ENCODE measurements around the gene CCDC70.

Gene CCDC70

GRCh38 chr13:51833980-51834379 is 27.8 kb upstream of the CCDC70 start (continued):
- TF ChIP-seq ZNF658 (tag by site-specific recombination; IDR thresholded peaks at IDR 0.05) (no peak), YY2 (tag by site-specific recombination; IDR thresholded peaks at IDR 0.05) (no peak), ZNF133 (tag by site-specific recombination; IDR thresholded peaks at IDR 0.05) (no peak), EGR2 (tag by site-specific recombination; IDR thresholded peaks at IDR 0.05; ENCODE audit: low read depth) (no peak), ZNF221 (tag by site-specific recombination; IDR thresholded peaks at IDR 0.05; ENCODE audit: borderline replicate concordance) (no peak), ZBTB7A (tag by site-specific recombination; IDR thresholded peaks at IDR 0.05; ENCODE audit: low read depth) (no peak), ZNF16 (tag by site-specific recombination; IDR thresholded peaks at IDR 0.05; ENCODE audit: low read depth) (no peak)

- POLR2A ChIA-PET = no interaction called here
- Histone ChIP-seq H3K9me3 (ENCODE audit: control insufficient read depth, insufficient read depth, low read depth, low read length) (no peaks in the 10 kb centered on the region), H3K4me1 (ENCODE audit: control insufficient read depth, insufficient read depth, low read length) (no peaks in the 10 kb centered on the region), H3K36me3 (ENCODE audit: control insufficient read depth in 2 of 2, insufficient read depth in 1 of 2, low read length in 2 of 2) (no peaks in the 10 kb centered on the region), H3K4me3 (ENCODE audit: low read depth, low read length) (no peak overlapping the region), H3K27ac (ENCODE audit: extremely low read depth, low read depth, low read length) (no peak overlapping the region)
- CTCF ChIA-PET = interaction anchor here (0.8 to 1.8 kb wide), 5 partner anchors 10 to 616 kb away, joined by 3 to 5 read pairs (median 3); partner anchors contain the start of gene VPS36
- TF ChIP-seq GFI1B (tag by site-specific recombination; IDR thresholded peaks at IDR 0.05) = no peak
- TF ChIP-seq ZIC2 (tag by site-specific recombination; IDR thresholded peaks at IDR 0.05) = peak; percentile 23; the same call in 1 of the 2 replicates
- peak; percentile 72 for TF ChIP-seq GLIS1 (tag by site-specific recombination; IDR thresholded peaks at IDR 0.05)
Measured at GRCh38 chr13:51834581-51835171, 27.1 kb upstream of the CCDC70 start.

GRCh38 chr13:51837016-51837415 is 24.8 kb upstream of the CCDC70 start:
- H3K4me1 ChIP-seq (ENCODE audit: control insufficient read depth, insufficient read depth, low read length) = no peaks in the 10 kb centered on the region
- H3K36me3 ChIP-seq (ENCODE audit: control insufficient read depth in 2 of 2, insufficient read depth in 1 of 2, low read length in 2 of 2) = no peaks in the 10 kb centered on the region
- no peak overlapping the region for H3K27ac ChIP-seq (ENCODE audit: extremely low read depth, low read depth, low read length)
- no peaks in the 10 kb centered on the region for H3K9me3 ChIP-seq (ENCODE audit: control insufficient read depth, insufficient read depth, low read depth, low read length)
- POLR2A ChIA-PET = no interaction called here
- TF ChIP-seq ZXDB (tag by site-specific recombination; IDR thresholded peaks at IDR 0.05) (no peak), ZNF645 (tag by site-specific recombination; IDR thresholded peaks at IDR 0.05) (no peak), ZNF600 (tag by site-specific recombination; IDR thresholded peaks at IDR 0.05) (no peak), ZNF621 (tag by site-specific recombination; IDR thresholded peaks at IDR 0.05) (no peak), ZNF521 (tag by site-specific recombination; IDR thresholded peaks at IDR 0.05) (no peak), ZNF16 (tag by site-specific recombination; IDR thresholded peaks at IDR 0.05; ENCODE audit: low read depth) (no peak), TCF7L2 (IDR thresholded peaks at IDR 0.05; ENCODE audit: borderline replicate concordance, low read depth, low read length) (no peak), ZNF596 (tag by site-specific recombination; IDR thresholded peaks at IDR 0.05) (no peak), ZNF274 (IDR thresholded peaks at IDR 0.05; ENCODE audit: low read length) (no peak), ZNF274 (tag by site-specific recombination; IDR thresholded peaks at IDR 0.05; ENCODE audit: borderline replicate concordance) (no peak), ZBTB7A (tag by site-specific recombination; IDR thresholded peaks at IDR 0.05; ENCODE audit: low read depth) (no peak), ZNF398 (tag by site-specific recombination; IDR thresholded peaks at IDR 0.05) (no peak)
- CTCF ChIA-PET = no interaction called here
- no peak overlapping the region for H3K4me3 ChIP-seq (ENCODE audit: low read depth, low read length)

All from HEK293 (cell line).